ENCODE results near the gene KIAA0753. TPM values are rescaled to one million over a fixed set of nuclear protein-coding genes. Genes with fewer than 3 reads are reported as not detected.

Gene KIAA0753
- total and polyA plus RNA-seq, 2 of the 4 experiments (the other 2 are of a cell fraction) = 10.2 to 17.6 TPM

GRCh38 chr17:6605142-6605541 is 35.4 kb downstream of the KIAA0753 start:
- in situ Hi-C loops (cut with MboI; ENCODE audit: low sequenced_read_pairs) (no loop called here), dilution Hi-C loops (cut with HindIII; ENCODE audit: low sequenced_read_pairs, unreplicated experiment) (no loop called here), intact Hi-C loops (cut with micrococcal nuclease) (no loop called here)
- no peak overlapping the region for H2BK120ac ChIP-seq (ENCODE audit: low read depth, low read length)
- H3K56ac ChIP-seq (ENCODE audit: extremely low read depth, insufficient read depth, low read length) = no peak overlapping the region
- peaks cover 16 to 29% of the 10 kb centered on the region in 2 experiments; a peak in 3 of 4 replicates for H3K79me1 ChIP-seq (ENCODE audit: low read depth in 1 of 2, low read length in 2 of 2)
- DNase-seq (no peak), ATAC-seq (ENCODE audit: low read depth) (no peak)
- H3K4me1 ChIP-seq (ENCODE audit: control insufficient read depth, insufficient read depth, low read length) = no peaks in the 10 kb centered on the region; the same call in none of the 2 replicates
- no peaks in the 10 kb centered on the region for H4K20me1 ChIP-seq (ENCODE audit: insufficient read depth, low read length)
- no peak overlapping the region for H3K4me3 ChIP-seq (ENCODE audit: insufficient read depth, low read depth, low read length)
- H4K91ac ChIP-seq (ENCODE audit: insufficient read depth, low read depth, low read length) = no peak overlapping the region
- no peak overlapping the region for H3K14ac ChIP-seq (replicated peaks; ENCODE audit: low read depth, low read length)
- H2AFZ ChIP-seq (replicated peaks; ENCODE audit: low read length, poor library complexity) = no peak overlapping the region
- no peak overlapping the region for H2BK5ac ChIP-seq (ENCODE audit: low read depth, low read length, poor library complexity, severe bottlenecking)
- H4K8ac ChIP-seq (ENCODE audit: low read depth in 2 of 2, low read length in 2 of 2) = no peak overlapping the region
- no peak overlapping the region for H3K18ac ChIP-seq (ENCODE audit: low read depth, low read length)
- WGBS, 2 experiments (ENCODE audit: extremely low coverage in 2 of 2, insufficient read length in 1 of 2) = 100% methylated on average over 5 of the region's 6 CpGs; no CpG with 5 or more reads in 1 of the 2 experiments
- no peak overlapping the region for H4K5ac ChIP-seq (ENCODE audit: low read depth, low read length)
- no peak overlapping the region for H3K4me2 ChIP-seq (ENCODE audit: low read depth, low read length)
- POLR2A ChIA-PET (ENCODE audit: unreplicated experiment) = no interaction called here
- no peak overlapping the region for H3K9ac ChIP-seq (ENCODE audit: low read depth, low read length)
- no peaks in the 10 kb centered on the region for H3K27me3 ChIP-seq (ENCODE audit: control insufficient read depth, insufficient read depth, low read length)
- no peak for TF ChIP-seq USF2 (IDR thresholded peaks at IDR 0.05; ENCODE audit: low read depth, low read length)
- no peak for TF ChIP-seq POLR2A (IDR thresholded peaks at IDR 0.05; ENCODE audit: low read depth, low read length)
- no peak for TF ChIP-seq SMC3 (IDR thresholded peaks at IDR 0.05; ENCODE audit: low read depth, low read length)
- TF ChIP-seq FOS (IDR thresholded peaks at IDR 0.05; ENCODE audit: low read depth, low read length) = no peak
- H3K9me3 ChIP-seq (ENCODE audit: control insufficient read depth, insufficient read depth, low read length) = no peaks in the 10 kb centered on the region
- no peak overlapping the region for H2BK15ac ChIP-seq (ENCODE audit: low read depth, low read length)
- no peak overlapping the region for H2BK20ac ChIP-seq (ENCODE audit: low read depth, low read length)
- H3K27ac ChIP-seq (ENCODE audit: insufficient read depth, low read length) = no peak overlapping the region
- CTCF ChIA-PET = interaction anchor here (1.0 kb wide), 1 partner anchor 10 kb away, joined by 3 read pairs; no protein-coding TSS in a partner anchor
- H3K4ac ChIP-seq (ENCODE audit: low read depth, low read length) = no peak overlapping the region
- no TSS peak for BruUV-seq (replicated peaks)
- peaks cover 45% of the 10 kb centered on the region for H3K36me3 ChIP-seq (ENCODE audit: control insufficient read depth, insufficient read depth, low read length)
- no peak overlapping the region for H3K23ac ChIP-seq (ENCODE audit: low read depth, low read length)
- no peaks in the 10 kb centered on the region; the same call in 1 of the 2 replicates for H3K9me1 ChIP-seq (ENCODE audit: insufficient read depth, low read length)
- no peak overlapping the region for H2AK5ac ChIP-seq (ENCODE audit: low read depth, low read length)
- no peak overlapping the region for H2AK9ac ChIP-seq (replicated peaks; ENCODE audit: low read depth, low read length, poor library complexity)
